ENCODE measurements around the gene RGL1.

The RGL1 gene

DNA sequence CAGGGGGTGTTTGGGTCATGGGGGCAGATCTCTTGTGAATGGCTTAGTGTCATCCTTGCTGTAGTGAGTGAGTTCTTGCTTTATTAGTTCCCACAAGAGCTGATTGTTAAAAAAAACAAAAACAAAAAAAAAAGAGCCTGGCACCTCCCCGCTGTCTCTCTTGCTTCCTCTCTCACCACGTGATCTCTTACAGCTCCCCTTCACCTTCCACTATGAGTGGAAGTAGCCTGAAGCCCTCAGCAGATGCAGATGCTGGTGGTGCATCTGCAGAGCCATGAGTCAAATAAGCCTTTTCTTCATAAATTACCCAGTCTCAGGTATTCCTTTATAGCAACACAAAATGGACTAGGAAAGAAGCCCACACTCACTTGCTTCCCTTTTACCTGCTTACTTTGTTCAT lies 17.2 kb upstream of the RGL1 start:
- DNase-seq = no peak

DNA sequence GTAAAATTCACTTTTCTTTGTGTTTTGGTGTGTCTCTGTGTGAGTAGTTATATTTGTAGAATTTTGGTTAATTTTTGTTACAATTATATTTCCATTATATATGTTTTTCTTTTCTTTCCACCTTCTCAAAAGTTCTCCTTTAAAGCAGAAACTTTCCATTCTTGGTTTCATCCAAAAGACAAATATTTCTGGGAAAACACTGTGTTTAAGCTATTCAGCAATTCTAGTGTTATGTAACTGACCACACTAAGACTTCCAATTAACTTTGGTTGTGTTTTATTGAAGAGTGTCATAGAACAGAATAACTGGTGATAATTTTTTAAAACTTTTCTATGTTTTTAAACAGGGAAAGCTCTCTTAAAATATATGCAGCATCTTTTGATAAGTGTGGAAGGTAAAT lies 13.6 kb upstream of the RGL1 start:
- DNase-seq = no peak

DNA sequence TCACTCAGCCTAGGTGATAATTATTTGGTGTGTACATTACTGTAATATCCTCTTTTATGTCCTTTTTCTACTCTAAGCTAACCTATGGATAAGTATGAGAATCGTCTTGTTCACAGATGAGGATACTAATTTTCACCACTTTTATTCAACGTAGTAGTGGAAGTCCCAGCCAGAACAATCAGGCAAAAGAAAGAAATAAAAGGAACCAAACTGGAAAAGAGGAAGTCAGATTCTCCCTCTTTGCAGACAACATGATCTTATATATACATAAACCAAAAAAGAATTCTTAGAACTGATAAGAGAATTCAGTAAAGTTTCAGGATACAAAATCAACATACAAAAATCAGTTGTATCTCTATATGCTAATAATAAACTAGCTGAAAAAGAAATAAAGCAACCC lies 12.6 kb upstream of the RGL1 start:
- DNase-seq = peak; percentile 11 to 14

DNA sequence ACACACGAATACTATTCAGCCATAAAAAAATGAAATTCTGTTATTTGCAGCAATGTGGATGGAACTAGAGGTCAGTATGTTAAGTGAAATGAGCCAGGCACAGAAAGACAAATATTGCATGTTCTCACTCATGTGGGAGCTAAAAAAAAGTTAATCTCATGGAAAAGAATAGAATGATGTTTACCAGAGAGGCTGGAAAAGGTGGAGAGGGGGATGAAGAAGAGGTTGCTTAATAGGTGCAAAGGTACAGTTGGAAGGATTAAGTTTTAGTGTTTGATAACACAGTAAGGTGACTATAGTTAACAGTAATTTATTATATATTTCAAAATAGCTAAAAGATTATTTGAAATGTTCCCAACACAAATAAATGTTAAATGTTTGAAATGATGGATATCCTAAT lies 10.8 kb upstream of the RGL1 start:
- DNase-seq = no peak

DNA sequence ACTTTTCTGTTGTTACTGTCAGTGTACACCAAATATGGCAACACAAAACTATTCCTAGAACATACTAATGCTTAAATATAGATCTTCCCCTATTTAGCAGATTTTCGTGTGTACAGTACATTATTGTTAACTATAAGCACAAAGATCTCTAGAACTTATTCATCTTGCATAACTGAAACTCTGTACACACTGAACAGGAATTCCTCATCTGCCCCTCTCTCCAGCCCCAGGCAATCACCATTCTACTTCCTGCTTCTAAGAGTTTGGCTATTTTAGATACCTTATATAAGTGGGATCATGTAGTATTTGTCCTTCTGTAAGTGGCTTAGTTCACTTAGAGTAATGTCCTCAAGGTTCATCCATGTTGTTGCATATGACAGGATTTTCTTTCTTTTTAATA lies 4.5 kb upstream of the RGL1 start:
- no peak for DNase-seq

DNA sequence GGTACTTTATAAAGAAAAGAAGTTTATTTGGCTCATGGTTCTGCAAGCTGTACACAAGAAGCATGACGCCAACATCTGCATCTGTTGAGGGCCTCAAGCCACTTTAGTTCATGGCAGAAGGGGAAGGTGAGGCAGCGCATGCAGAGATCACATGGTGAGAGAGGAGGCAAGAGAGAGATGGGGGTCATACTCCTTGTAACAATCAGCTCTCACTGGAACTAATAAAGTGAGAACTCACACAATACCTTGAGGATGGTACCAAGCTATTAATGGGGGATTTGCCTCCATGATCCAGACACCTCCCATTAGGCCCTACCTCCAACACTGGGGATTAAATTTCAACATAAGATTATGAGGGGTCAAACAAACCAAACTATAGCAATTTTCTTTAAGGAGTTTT lies 3.3 kb upstream of the RGL1 start:
- no peak for DNase-seq

DNA sequence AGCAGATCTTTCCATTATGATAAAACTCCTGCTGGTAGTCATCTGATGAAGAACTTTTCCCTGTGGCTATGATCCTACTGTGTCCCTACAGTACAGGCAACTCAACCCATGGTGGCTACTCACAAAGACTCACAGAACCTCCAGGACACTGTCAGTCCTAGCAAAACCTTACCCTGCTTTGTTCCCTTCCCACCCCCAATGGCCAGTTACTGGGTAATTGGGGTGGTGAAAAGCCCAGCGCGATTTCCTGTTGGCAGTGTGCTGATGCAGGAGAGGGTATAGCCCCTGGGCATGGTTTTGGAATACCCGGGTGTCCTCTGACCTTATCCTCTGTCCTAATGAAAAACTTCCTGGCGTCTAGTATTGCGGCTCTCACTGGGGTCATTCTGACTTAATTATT lies 533 bp upstream of the RGL1 start:
- DNase-seq = no peak

DNA sequence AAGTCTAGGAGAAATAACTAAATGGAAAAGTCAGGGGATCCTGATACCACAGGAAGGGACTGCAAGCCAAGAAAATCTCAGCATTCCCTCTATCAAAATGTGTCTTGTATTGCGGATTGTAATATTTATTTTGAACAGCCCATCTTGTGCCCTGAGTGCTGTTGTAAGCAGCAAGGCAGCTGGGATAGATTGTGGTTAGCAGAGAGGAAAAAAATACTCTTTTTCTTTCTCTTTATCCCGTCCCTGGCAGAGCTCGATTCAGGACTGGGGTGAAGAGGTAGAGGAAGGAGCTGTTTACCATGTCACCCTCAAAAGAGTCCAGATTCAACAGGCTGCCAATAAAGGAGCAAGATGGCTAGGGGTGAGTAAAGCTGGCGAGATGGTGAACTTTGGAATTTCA lies 1.2 kb downstream of the RGL1 start:
- no peak for DNase-seq

DNA sequence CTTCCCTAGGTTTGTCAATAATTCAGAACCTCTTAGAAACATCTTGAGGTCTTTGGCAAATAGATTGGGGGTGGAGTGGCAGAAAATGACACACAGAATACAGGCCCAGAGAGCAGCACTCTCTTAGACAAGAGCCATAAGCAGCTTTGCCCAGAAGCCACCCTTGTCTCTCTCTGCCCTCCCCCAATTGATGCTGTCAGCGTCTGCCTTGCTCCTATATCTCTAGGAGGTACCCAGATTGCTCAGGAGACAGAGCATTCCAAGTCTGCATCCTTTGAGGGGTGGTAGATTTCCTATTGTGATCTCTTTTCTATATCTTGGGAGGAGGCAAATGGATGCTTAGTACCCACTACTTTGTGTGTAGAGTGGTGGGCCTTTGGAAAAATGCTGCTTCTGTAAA lies 1.8 kb downstream of the RGL1 start:
- no peak for DNase-seq

DNA sequence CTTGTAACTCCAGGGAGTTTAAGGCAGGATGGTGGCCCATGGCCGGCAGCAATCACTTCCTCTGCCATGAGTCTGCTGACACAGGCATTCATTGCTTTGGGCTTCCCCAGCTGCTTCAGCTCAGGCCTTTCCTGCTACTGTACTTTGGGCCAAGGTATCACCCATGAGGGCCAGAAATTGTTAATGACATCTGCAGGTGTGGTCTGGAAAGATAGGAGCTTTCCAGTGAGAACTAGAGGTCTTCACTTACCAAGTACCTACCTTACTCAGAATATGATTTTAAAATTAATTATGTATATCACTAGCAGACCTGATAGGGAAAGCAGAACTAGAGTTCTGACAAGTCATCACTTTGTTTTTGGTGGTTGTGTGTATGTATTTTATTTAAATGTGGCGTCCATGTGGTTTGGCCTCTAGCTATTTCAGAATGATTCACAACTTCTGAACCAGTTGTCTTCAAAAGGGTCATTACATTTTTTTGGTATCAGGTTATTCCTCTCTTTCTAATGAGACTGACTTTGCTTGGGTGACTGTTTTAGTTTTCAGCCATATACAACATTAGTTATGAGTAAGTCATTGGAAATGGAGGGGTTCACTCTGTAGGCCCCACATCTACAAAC lies 2.7 kb downstream of the RGL1 start:
- DNase-seq = no peak

DNA sequence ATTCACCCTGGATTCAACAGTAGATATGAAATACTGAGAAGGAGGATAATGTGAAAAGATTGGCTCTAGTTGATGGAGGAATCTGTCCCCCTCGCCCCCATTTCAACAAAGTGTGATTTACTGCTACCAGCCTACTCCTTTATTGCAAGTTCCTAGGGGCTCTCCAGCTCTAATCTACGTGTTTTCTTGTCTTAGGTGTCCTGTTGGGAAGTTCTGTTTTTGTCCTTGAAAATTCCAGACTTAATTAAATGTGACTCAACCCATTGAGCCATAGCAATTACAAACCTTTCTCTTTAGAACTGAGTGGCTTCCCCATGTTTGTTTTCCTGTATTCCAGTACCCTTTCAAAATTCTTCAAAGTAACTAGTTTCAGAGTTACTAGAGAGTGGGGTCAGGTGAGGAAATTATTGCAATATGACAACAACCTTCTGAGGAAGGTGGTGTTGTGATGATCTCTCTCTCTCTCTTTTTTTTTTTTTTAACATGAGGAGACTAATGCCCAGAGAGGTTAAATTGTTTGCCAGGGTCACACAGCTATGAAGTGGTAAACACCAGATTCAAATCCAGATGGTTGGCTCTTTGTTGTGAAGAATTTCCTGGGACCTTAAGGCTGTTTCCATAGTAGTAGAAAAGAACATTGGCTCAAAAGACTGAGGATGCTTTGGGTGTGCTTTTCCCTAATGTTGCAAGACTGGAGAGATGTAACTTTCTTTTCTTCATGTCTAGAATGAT lies 3.5 kb downstream of the RGL1 start:
- no peak for DNase-seq

DNA sequence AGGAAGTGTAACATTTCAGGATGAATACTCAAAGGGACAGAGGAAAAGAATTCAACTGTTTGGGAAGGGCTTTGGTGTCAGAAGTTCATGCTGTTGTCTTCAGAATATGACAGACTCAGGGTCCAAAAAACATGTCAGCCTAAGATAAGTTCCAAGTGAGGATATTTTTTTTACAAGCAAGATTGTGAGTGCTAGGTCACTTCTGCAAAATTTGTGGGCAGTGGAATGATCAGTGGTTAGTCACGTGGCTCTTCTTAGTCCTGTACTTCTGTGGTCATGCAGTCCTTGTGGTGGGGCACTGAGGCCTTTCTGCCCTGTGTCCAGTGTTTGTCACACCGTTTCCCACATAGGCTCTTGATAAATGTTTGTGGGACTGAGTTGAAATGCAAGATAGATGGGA lies 5.2 kb downstream of the RGL1 start:
- DNase-seq = no peak

DNA sequence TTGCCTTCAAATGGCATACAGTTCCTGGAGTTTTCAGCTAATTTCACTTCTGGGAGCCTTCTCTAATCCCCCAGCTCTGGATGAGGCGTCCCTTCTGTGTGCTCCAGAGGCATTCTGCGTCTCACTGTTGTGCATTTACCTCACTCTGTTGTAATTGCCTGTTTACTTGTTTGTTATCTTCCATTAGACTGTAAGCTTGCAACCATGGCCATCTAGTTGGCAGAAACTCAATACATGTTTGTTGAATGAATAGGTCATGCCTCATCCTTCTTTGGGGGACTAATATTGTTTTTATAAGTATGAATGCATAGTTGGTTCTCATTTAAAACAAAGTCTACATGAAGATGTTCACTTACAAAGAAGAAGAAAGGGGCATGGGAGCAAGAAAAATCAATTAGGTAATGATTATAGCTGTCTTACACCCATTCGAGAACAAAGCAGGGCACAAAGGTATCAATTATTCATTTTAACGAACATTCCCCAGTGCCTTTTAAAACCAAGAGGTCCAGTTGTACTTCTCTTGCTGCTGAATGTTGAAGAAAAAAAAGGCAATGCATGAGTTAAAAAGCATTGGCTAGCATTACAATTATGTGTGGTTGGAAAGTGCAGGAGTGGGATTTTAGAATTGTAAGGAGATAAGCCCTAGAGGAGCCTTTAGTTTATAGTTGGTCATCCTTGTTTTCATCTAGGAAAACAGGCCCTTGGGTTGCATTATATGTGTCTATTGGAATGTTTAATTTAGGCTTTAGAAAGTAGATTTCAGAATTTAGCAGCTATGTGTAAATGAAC lies 6.0 kb downstream of the RGL1 start:
- no peak for DNase-seq

DNA sequence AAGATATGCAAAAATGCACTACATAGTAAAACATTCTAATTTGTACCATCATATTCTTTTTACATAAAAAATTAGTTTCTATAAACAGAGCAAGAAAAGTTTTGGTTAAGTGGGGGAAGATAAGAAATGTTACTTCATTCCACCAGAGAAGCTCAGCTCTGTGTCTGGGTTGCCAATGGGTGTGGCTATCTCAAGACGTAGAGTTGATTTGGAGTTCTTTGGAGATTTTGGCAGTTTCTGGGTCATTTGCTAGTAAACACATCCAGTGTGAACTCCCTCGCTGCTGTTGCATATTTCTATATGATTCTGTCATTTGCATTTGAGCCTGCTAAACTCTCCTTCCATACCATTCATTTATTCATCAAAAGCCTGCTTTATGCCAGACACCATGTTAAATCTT lies 7.2 kb downstream of the RGL1 start:
- DNase-seq = no peak

DNA sequence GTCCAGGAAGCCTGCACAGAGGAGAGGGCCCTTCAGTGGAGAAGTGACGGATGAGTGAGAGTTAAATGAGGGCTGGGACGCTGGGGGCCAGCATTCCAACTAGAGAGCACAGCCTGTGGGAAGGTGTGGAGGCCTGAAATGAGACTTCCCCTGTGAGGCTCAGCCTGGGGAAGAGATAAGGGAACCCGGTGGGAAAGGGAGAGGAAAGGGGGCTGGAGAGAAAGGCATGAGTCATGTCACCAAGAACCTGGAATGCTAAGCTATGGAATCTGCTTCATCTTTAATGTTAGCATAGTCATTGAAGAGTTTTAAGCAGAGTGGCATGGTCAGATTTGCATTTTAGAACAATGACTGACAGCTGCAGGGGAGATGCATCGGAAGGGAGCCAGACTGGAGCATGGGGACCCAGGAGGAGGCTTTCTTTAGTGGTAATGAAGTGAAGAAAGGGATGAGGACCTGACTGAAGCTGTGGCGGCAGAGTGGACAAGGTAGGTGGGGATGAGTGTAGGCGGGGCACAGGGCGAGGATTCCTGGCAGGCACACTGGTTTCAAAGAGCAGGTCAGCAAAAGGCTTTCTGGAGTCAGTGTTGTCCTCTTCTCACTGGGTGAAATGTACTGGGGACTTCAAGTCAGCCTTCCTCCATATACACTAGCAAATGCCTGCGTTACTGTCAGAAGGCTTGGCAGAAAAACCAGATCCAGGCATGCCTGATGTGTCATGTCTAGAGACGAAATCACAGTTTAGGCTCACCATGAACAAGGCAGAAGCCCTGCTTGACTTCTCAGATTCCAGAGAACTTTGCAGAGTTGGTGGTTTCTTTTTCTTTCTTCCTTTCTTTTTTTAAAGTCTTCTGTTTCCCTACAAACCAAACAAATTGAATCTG lies 8.0 kb downstream of the RGL1 start:
- DNase-seq = no peak

DNA sequence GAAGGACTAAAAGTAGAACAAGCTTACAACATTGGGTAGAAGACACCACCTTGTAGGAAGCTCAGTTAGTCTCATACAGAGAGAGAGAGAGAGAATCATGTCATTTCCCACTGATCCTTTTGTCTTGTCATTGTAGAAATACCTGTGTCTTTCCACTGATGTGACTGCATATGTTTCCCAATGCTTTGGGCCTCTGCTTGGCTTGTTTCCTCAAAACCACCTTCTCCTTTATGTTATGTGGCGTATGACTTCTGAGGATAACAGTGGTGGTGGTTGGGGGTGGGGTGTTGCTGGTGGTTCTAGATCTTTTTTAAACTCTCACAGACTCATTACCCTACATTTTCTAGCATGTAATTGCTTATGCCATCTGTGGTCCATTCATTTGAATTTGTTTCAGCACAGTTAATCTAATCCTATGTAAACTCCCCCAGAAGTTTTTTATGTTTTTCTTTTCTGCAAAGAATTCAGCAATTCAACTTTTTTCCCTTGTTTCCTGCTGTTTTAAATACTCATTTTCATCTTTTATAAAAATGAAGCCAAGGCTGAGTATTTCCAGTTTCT lies 9.3 kb downstream of the RGL1 start:
- no peak for DNase-seq

DNA sequence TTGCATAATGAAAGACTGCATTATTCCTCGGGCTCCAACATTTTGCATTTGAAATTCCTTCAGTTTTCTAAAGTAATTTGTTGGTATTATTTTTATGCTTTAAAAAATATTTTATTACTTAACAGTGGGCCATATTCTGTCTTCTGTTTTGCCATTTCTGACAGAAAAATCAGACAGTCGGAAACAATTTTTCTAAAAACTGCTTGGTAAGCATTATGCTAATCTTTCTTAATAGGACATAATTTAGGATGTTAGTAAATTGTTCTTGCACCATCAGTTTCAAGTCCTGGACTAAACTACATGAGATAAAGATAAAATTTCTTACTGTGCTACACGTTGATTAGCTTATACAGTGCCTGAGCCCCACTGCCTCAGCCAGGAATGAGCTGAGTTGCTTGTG lies 11.2 kb downstream of the RGL1 start:
- no peak for DNase-seq

DNA sequence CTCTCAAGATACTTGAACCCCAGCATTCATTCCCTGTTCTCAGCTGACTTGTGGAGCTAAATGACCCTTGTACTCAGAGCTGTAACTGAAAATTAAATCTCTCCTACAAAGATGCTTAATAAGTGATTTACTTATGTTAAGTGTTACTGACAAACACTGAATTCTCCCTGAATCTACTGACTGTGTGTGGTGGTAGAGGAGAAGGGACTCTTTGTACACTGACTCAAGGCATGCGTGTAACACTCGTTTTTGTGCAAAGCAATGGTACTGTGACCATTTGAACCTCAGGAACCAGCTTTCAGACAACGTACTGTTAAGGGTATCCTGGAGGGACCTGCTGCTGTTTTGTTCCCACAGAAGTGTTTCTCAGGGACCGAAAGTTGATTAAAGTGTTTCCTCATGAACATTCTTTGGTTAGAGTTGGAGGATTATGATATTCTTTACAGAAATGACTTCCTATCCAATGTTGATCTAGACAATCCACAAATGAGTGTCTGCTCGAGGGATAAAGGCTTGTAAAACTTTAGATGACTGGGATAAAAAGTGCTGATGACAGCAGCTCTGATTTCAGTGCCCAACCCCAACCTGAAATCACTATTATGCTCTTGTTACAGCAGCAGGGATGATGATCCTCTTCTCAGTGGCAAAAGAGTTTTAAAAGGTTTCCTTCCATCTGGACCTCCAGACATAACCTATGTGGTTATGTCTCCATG lies 12.8 kb downstream of the RGL1 start:
- DNase-seq = no peak

DNA sequence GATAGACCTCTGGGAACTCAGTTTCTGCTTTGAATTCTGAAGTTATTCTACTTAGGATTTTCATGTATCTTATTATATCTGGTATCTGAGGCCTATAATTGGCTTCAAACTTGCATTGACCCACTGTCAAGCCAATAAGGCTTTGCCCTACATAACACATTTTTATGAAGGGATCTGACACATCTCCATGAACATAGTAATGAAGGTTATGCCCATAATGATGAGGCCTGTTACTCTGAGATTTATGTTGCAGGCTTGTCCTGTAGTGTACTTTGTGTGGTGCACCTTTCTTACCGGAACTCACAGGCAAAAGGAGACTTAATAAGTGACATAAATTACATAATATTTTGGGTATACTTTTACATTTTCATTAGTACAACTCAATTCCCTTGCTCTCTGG lies 14.1 kb downstream of the RGL1 start:
- DNase-seq = no peak

DNA sequence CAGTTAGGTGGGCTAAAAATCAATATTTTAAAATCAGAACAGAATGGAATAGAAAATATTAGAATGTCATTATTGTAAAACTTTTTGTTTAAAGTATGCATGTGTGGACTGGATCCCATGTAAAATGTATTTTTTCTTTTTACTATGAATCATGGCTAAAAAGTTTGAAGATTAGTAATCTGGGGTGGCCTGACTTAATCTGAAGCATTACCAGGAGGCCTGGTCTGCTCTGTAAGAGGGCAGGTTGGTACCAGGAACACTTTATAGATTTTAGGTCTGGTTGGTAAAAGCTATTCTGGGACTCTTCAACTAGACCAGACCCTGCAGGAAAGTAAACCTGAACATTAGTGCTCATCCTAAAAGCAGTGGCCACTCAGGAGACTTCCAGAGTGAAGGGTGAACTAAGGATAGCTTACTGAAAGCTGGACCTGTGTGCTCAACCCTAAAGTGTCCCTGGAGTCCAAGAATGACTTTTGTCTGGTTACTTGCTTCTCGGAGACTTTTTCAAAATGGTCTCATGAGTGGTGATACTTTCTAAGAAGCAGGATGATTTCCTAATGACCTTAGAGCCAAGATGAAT lies 16.5 kb downstream of the RGL1 start:
- DNase-seq = no peak

DNA sequence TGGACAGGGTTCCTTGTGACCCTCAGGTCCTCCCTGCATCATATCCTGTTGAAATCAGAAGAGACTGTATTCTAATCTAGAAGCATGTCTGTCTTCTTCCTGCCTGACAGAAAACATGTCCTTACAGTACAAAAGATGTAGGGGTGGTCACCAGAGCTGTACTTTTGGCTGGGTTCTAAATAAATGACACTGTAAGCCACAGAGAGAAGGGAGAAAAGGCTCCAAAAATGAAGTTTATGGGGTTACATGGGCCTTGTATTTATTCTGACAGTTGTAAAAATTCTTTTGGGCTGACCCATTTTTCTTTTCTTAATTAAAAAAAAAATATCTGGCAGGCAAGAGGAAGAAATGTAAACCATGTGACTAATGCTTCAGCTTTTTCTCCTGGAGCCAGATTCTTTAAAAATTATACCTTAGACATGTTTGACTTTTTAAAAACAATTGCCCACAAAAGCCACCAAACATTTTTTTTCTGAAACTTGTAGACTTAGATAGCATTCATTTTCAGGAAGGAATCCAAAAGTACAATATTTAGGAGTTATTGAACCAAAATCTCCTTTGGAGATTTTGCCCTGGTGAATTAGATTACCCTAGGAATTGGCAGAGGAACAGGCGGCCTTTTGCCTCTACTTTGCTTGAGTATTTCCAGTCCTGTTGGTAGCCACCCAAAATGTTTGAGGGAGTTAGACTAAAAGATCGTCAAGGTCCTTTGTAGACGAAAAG lies 17.1 kb downstream of the RGL1 start:
- DNase-seq = no peak
